Renal cortex interstitium (tissue), 15 donors: Measurements from ENCODE around the gene TMEM150B. TPM values are rescaled to one million over a fixed set of nuclear protein-coding genes. Genes with fewer than 3 reads are reported as not detected.

ENCODE experiments used
- DNase-seq, 11 donors: peaks; one replicate each; pipeline ENCODE4 v3.0.0-alpha.2; 2013; ENCODE audit warnings: low read depth in 9 of 11, low spot score in 4 of 11; ENCODE audit errors: extremely low read depth in 1 of 11
- long read RNA-seq, 16 experiments: transcript quantifications; one replicate each; lab custom pipeline, GENCODE V29; 2026
- polyA plus RNA-seq, 3 donors: library from polyadenylated mRNA; unstranded; fragments of 120-200 nt; gene quantifications; one replicate each; pipeline ENCODE4 v1.2.1, GENCODE V29; 2013; ENCODE audit not compliant: insufficient read length in 3 of 3

The TMEM150B gene, protein sequence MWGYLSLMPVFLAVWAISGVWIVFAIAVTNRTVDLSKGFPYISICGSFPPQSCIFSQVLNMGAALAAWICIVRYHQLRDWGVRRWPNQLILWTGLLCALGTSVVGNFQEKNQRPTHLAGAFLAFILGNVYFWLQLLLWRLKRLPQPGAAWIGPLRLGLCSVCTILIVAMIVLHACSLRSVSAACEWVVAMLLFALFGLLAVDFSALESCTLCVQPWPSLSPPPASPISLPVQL
- 1 to 10 TPM in 1 of 3 donors, under 1 TPM in 2; 0.72 to 2.1 (median 0.90) TPM for polyA plus RNA-seq
- long read RNA-seq, donor 1 = 0 reads
- long read RNA-seq, donor 2 = 0 reads
- long read RNA-seq, donor 3 = 0 reads
- long read RNA-seq, donor 4, partial matches to known transcripts = 1,028 of 2,070 reads
- long read RNA-seq, donor 4, other reads (novel, unspliced or antisense) = 1,042 of 2,070 reads
- long read RNA-seq, donor 5 = 0 reads
- long read RNA-seq, donor 6, partial matches to known transcripts = 0 of 1 reads
- long read RNA-seq, donor 6, other reads (novel, unspliced or antisense) = 0 of 1 reads
- long read RNA-seq, donor 7 = 0 reads
- long read RNA-seq, donor 8, partial matches to known transcripts = 0 of 1 reads
- long read RNA-seq, donor 8, other reads (novel, unspliced or antisense) = 0 of 1 reads
- long read RNA-seq, donor 9 = 0 reads
- long read RNA-seq, donor 10 = 0 reads
- long read RNA-seq, donor 11 = 0 reads
- long read RNA-seq, donor 12 = 0 reads
- long read RNA-seq, donor 13 = 0 reads
- long read RNA-seq, donor 14 = 0 reads
- long read RNA-seq, donor 15 = 0 reads
- long read RNA-seq, donor 16, partial matches to known transcripts = 39 of 39 reads
- long read RNA-seq, donor 16, other reads (novel, unspliced or antisense) = 0 of 39 reads

DNA sequence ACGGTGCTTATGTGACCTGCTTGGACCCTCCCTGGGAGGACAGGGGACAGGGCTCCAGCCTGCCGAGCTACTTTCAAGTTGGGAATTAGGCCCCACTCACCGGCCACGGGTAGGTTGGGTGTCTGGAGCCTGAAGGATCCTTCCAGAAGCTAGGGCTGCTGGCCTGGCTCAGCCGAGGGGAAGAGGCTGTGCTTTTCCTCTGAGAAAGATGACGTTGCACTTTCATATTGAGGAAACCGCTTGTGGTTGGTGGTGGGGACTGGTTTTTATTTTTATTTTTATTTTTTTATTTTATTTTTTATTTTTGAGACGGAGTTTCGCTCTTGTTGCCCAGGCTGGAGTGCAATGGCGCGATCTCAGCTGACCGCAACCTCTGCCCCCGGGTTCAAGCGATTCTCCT lies at the start of gene TMEM150B:
Gene TMEM150B, minus strand, starts transcription at position 170 of the 400 bp plus-strand sequence. CDS start 4,305 bp downstream, outside the sequence.
- no peak for DNase-seq

DNA sequence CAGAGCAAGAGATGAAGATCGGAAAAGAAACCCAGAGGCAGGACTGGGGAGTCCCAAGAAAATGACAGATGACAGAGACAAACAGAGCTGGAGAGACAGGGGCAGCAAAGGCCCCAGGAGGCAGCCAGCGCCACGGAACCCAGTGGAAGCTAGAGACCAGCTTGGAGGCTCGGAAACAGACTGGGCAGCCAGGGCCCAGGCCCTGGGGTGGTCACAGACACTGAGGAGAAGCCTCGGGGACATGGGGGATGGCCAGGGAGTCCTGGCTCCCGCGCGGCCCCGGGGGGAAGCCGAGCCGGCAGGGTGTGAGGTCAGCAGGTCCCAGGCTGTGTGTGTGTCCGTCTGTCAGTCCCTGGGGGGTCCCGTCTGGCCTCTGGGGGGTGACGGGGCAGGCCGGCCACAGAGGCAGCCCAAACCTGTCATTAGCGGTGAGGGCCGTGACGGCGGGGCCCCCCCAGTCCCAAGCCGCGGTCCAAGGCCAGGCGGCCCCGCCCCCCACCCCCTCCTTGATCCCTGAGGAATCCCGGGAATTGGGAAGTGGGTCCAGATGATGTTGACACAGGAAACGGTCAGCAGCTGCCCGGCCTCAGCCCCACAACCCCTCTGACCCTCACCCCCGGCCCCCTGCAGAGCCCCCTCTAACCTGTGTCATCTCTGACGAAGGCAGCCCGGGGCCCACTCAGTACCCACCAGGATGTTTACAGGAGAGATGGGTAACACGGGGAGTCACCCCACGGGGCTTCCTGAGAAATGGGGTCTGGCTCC lies 49.0 kb upstream of the TMEM150B start:
- no peak for DNase-seq

DNA sequence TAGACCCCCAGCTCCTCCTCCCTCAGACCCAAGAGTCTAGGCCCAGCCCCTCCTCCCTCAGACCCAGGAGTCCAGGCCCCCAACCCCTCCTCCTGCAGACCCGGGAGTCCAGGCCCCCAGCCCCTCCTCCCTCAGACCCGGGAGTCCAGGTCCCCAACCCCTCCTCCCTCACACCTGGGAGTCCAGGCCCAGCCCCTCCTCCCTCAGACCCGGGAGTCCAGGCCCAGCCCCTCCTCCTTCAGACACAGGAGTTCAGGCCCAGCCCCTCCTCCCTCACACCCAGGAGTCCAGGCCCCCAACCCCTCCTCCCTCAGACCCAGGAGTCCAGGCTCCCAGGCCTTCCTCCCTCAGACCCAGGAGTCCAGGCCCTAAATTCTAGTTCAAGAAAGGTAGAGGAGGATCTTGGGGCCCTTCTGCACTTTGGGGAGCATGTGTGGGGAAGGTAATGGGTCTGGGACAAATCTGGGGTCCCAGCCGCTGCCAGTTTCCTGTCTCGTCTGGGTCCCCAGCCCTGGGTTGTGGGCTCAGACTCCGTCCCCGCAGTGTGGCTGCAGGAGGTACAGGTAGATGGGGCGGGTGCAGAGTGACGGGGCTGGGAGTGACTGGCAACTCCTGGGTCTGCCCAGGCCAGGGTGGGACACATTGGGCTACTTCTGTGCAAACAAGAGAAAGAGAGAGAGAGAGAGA lies 48.3 kb upstream of the TMEM150B start:
- DNase-seq = no peak

DNA sequence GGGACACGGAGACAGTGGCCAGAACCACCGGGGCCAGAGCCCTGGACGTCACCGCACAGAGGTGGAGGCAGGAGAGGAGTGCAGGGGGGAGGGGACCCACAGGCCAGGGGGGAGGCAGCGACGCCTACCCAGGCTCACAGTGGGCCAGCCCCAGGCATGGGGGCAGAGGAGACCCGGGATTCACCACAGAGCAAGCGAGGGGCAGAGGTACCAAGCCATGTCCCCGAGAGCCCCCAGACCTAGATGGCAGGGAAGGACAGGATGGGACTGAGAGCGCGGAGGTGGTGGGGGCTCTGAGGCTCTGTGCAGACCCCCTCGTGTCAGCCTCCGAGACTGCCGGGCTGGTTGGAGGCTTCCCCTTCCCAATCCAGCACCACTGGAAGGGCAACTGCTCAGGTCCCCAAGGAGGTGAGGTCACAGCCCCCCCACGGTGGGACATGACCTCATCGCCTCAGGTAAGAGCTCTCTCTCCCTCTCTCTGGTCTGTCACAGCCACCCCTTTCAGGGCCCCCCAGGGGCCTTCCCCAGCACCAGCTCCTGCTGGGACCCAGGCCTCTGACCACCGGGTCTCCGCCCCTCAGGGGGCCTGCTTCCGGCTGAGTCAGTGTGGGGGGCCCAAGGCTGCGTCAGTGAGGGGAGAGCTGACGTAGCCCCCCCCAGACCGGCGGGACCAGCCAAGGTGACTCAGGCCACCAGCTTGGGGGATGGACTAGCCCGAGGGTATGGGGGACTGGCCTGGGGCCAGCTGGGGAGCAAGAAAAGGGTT lies 47.4 kb upstream of the TMEM150B start:
- DNase-seq = no peak

DNA sequence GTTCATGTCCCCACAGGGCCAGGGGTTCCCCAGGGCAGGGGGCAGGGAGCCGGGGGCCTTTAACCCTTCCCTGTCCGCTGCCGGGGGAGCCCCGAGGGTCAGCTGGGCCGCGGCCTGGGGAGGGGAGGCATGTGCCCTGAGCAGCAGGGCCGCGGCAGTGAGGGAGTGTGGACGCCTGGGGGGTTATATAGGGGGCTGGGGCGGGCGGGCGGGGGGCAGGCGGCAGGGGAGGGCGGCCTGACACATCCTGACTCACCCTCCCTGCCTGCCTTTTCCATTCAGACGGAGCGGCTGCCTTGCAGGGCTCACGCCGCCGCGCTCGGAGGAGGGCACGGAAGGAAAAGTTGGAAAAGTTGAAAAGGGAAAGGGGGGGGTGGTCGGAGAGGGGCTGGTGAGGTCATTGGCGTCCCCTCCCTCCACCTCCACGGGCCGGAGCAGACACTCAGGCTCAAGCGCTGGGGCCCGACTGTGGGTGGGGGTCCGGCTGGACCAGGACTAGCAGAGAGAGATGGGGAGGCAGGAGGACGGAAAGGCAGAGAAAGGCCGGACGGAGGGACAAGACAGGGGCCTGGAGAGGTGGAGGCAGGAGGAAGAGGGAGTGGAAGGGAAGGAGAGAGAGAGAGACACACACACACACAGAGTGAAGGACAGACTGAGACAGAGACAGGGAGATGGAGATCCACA lies 45.3 kb upstream of the TMEM150B start, which contains the start of gene IL11:
Gene IL11, minus strand, starts transcription at position 159 of the 684 bp plus-strand sequence. Its CDS starts 153 bp downstream, at position 6.
- DNase-seq = no peak

DNA sequence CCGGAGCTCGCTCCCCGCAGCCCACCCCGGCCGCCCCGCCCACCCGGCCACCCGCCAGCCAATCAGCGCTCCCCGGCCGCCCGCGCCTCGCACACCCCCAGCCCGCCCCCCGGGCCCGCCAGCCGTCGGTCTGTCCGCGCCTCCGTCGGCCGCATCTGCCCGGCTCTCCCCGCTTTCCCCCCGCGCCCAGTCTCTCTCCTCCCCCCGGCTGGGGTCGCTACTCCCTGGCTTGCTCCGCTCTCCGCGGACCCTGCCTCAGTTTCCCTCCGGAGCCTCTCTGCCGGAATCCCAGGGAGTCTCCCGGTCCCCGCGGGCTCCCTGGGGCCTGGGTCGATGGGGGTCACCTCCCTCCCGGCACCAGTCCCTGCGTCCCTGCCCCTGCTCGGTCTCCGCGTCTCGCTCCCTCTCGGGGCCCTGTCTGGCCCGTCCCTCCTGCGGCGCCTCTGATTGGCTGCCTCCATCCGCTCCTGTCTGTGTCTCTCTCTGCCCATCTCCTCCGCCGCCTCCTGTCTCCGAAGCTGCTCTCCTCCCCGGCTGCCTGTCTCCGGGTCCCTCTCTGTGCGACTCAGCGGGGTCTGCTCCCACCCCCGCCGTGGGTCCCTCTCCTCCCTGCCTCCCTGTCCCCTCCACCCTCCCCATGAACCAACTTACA lies 44.6 kb upstream of the TMEM150B start:
- DNase-seq = no peak

DNA sequence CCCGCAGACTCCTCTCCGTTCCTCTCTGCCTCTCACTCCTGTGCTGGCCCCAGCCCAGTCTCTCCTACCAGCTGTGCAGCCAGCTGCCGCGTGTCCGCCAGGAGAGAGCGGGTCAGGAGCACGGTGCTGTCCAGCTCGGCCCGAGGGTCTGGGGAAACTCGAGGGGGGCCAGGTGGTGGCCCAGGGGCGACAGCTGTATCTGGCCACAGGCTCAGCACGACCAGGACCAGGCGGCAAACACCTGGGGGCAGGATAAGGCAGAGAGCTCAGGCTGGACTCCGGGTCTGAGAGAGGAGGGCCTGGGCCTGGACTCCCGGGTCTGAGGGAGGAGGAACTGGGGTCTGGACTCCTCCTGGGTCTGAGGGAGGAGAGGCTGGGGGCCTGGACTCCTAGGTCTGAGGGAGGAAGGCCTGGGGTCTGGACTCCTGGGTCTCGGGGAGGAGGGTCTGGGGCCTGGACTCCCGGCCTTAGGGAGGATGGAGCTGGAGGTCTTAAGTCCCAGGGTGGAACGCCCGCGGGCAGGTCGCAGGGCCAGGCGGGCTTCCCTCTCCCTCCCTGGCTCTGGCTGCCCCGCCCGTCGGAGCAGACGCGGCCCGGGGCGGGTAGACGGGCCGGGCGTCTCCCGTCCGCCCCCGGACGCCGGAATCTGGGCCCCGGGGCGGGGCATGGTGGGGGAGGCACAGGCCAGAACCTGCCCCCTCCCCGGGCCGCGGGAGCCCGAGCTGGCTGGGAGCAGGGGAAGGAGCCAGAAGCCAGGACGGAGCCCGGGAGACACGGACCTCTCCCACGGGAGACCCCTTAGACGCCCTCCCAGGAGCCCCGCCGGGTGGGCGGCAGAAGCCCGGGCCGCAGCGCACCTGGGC lies 43.8 kb upstream of the TMEM150B start:
- DNase-seq = no peak

DNA sequence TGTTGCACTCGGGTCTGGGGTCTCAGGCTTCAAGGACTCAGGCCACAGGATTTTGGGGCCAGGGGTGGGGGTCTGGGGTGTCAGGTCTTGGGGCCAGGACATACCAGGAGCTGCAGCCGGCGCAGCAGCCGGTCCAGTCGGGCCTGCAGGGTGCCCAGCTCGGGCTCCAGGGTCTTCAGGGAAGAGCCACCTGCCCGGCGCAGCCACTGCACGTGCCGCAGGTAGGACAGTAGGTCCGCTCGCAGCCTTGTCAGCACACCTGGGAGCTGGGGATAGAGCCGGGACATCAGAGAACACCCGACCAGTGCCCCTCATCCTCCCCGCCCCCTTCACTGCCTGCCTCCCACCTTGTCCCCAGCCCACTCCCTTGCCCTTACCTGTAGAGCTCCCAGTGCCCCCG lies 43.0 kb upstream of the TMEM150B start:
- DNase-seq = no peak

DNA sequence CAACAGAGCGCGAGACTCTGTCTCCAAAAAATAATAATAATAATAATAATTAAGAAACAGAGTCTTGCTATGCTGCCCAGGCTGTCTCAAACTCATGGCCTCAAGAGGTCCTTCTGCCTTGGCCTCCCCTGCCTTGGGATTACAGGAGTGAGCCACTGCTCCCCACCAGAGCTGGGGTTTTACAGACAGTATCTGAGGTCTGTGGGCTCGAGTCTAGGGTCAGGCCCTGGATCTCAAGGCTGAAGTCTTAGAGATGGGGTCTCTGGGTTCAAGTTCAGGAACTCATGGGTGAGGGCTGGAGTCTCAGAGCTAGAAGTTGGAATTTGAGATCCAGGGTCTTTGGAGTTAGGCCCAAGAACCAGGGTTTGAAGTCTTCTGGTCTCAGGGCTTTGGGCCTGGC lies 41.6 kb upstream of the TMEM150B start:
- DNase-seq = no peak

DNA sequence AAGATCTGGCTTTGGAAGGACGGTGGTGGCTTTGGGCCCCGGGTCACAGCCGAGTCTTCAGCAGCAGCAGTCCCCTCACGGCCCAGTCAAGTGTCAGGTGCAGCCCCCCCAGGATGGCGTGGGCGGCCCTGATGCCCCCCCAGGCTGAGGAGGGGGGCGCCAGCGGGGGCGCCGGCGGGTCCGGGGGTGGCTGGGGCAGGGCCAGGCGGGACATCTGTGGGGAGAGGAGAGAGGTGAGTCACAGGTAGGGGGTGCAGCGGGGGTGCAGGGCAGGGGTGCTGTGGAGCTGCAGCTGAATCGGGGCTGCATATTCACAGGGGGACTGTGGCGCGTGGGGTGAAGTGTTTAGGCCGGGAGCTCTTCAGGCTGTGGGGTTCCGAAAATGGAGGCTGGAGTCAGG lies 40.8 kb upstream of the TMEM150B start:
- DNase-seq = no peak

DNA sequence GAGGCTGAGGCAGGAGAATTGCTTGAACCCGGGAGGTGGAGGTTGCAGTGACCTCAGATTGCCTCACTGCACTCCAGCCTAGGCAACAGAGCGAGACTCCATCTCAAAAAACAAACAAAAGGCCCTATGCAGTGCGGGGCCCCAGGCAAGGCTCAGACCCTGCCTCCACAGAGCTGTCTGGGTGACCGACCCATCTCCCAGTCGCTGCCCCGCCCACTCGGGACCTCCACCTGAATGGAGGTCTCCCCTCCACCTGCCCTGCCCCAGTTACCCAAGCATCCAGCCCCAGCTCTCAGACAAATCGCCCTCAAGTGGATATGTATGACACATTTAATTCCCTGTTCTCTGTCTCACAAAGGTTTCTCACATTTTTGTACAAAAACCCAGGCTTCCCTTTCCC lies 40.1 kb upstream of the TMEM150B start:
- no peak for DNase-seq

DNA sequence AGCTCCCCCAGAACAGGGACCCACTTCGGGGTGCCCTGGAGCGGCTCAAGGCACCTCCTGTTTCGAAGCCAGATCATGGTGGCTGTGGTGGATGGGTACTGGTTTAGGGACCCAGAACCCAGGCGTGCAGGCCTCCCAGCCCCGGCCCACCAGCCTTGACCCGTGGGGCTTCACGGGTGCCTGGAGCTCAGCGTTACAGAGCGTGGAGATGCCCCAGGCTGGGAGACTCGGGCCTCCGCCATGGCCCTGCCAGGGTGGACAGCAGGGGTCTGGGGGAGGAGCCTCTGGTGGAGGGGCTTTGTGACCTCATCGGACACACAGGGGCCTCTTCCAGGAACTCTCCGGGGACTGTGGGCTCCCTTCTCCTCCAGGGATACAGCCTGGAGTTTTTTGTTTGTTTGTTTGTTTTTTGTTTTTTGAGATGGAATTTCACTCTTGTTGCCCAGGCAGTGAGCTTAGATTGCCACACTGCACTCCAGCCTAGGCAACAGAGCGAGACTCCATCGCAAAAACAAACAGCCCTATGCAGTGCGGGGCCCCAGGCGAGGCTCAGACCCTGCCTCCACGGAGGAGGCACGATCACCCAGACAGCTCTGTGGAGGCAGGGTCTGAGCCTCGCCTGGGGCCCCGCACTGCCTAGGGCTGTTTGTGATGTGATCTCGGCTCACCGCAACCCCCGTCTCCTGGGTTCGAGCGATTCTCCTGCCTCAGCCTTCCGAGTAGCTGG lies 38.0 kb upstream of the TMEM150B start, which contains the start of gene GARIN5B:
Gene GARIN5B, minus strand, starts transcription at position 271 of the 727 bp plus-strand sequence. Its CDS starts 194 bp downstream, at position 77.
- DNase-seq = no peak

DNA sequence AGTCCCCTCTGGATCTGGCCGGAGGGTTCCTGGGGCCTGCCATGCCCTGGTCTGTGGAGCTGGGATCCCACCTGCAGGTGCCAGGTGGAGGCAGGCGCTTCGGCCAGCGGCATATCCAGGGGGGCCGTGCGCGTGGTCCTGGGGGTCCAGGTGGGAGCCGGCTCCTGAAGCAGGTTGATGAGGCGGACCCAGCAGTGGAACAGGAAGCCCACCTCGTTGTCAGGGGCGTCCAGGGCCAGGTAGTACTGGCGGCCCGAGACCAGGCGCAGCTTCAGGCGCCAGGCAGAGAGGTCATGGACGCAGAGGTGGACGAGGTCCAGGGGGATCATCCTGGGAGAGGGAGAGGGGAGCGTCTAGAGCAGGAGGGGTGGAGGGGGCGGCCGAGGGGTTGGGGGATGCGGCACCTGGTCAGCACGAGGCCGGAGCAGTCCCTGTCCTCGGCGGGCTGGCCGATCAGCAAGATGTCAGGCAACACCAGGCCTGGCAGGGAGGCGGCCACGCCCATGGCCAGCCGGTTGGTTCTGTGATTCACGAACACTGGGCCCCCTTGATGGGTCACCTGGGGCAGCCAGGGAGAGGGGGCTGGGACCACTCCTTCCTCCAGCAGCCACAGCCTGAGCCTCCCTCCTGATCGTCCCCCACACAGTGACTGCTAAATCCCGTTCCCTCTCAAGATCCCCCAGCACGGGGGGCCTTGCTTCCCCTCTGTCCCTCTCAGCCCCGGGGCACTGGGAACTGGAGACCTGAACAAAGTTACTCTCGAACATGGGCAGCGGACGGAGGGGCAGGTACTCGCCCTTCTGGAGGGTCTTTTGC lies 37.2 kb upstream of the TMEM150B start:
- no peak for DNase-seq

DNA sequence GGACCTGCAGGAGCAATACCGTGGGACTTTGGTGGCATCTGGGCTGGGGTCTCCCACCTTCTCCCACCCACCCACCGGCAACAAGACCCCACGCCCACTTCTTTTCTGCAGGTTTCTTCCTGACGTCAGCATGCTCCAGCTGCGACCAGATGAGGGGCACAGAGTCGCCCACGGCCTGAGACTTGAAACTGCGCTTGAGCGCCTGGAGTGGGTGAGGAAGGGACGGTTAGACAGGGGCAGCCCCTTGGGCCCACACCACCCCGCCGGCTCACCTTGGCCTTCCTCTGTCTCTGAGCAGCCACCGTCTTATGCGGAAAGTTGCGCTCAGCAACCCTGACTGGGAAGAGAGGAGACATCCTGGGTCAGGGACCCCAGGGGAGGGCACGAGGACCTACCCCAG lies 35.8 kb upstream of the TMEM150B start:
- DNase-seq = no peak
